Mucosa of stomach (tissue), 1 donor: ENCODE data around the gene IGF2BP1.
"Not testable (repeated sequence)": the region's sequence is repeated elsewhere in the genome, so short reads cannot be mapped to it uniquely, and the experiment has no call there.

Experiments
- H3K27me3 ChIP-seq: one replicate; pipeline ENCODE4 v1.7.0; 2013; ENCODE audit warnings: mild to moderate bottlenecking, low read length; ENCODE audit not compliant: control insufficient read depth, insufficient read depth
- H3K36me3 ChIP-seq: one replicate; pipeline ENCODE4 v1.7.0; 2013; ENCODE audit warnings: low read length; ENCODE audit not compliant: control insufficient read depth, insufficient read depth
- H3K4me1 ChIP-seq: one replicate; pipeline ENCODE4 v1.7.0; 2013; ENCODE audit warnings: mild to moderate bottlenecking, low read length; ENCODE audit not compliant: control insufficient read depth, insufficient read depth
- H3K4me3 ChIP-seq: one replicate; pipeline ENCODE4 v1.7.0; 2013; ENCODE audit warnings: low read length
- H3K9ac ChIP-seq: one replicate; pipeline ENCODE4 v1.7.0; 2013; ENCODE audit warnings: mild to moderate bottlenecking, low read length, moderate library complexity
- H3K9me3 ChIP-seq: one replicate; pipeline ENCODE4 v1.7.0; 2013; ENCODE audit warnings: mild to moderate bottlenecking, low read length, moderate library complexity; ENCODE audit not compliant: control insufficient read depth
- donor health status: Pancreatic carcinoma.

Gene IGF2BP1

GRCh38 chr17:49015924-49016774, 19.0 kb downstream of the IGF2BP1 start:
- H3K4me3 ChIP-seq, result no peak overlapping the region
- H3K27me3 ChIP-seq, result peaks cover 58% of the 10 kb centered on the region
- peaks cover 4% of the 10 kb centered on the region for H3K4me1 ChIP-seq
- no peaks in the 10 kb centered on the region for H3K36me3 ChIP-seq
- no peak overlapping the region for H3K9ac ChIP-seq
- H3K9me3 ChIP-seq, result no peaks in the 10 kb centered on the region

DNA sequence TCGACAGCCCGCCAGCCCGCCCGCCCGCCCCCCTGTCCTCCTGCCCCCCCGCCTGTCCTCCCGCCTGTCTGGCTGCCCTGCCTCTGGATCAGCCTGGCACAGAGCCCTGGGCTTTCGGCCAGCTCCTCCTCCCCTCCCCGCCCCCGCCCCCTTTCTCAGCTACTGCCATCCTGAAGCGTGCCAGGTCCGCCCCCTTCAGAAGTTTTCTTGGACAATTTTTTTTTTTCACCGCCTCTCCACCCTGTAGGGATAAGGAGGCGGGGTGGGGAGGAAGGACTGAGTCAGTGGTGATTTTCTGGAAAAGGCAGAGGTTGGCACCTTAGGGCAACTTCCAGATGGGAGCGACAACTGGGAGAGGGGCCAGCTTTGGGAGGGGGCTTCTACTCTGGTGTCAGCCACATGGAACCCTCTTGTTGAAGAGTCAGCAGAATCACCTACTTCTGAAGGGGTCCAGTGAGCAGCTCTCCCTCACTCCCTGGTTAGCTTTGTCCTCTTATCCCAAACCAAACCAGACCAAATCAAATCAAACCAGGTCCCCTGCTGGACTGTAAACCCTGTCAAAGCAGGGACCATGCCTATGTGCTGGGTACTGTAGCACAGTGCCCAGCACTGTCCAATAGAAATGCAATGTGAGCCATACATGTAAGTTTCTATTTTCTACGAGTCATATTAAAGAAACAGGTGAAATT, 19.7 kb downstream of the IGF2BP1 start:
- Histone ChIP-seq H3K4me3 (no peak overlapping the region), H3K4me1 (peaks cover 4% of the 10 kb centered on the region), H3K9ac (no peak overlapping the region), H3K9me3 (no peaks in the 10 kb centered on the region), H3K36me3 (no peaks in the 10 kb centered on the region), H3K27me3 (peaks cover 50% of the 10 kb centered on the region)

GRCh38 chr17:49018116-49018612, 21.0 kb downstream of the IGF2BP1 start:
- Histone ChIP-seq H3K27me3 (peaks cover 38% of the 10 kb centered on the region), H3K9ac (no peak overlapping the region), H3K9me3 (no peaks in the 10 kb centered on the region), H3K4me1 (peaks cover 4% of the 10 kb centered on the region), H3K4me3 (no peak overlapping the region), H3K36me3 (no peaks in the 10 kb centered on the region)

GRCh38 chr17:49018748-49019147, 21.6 kb downstream of the IGF2BP1 start:
- H3K9ac ChIP-seq, result no peak overlapping the region
- H3K4me1 ChIP-seq, result no peaks in the 10 kb centered on the region
- H3K36me3 ChIP-seq, result no peaks in the 10 kb centered on the region
- H3K9me3 ChIP-seq, result no peaks in the 10 kb centered on the region
- H3K27me3 ChIP-seq, result peaks cover 32% of the 10 kb centered on the region
- H3K4me3 ChIP-seq, result no peak overlapping the region

DNA sequence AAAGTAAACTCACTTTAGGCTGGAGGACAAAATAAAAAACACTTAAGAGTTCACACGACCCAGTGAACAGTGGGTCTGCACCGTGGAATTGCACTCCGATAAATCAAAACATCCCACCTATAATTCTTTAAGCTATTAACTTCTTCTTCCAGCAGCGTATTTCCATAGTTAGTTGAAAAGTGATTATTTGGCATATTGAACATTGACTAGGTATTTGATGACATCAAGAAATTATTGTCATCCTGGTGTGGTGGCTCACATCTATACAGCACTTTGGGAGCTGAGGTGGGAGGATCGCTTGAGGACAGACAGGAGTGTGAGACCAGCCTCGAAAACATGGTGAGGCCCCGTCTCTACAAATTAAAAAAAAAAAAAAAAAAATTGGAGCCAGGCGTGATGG, 23.4 kb downstream of the IGF2BP1 start:
- Histone ChIP-seq H3K9ac (no peak overlapping the region), H3K36me3 (no peaks in the 10 kb centered on the region), H3K9me3 (no peaks in the 10 kb centered on the region), H3K27me3 (peaks cover 22% of the 10 kb centered on the region), H3K4me3 (no peak overlapping the region), H3K4me1 (no peaks in the 10 kb centered on the region)

- no peak overlapping the region for H3K9ac ChIP-seq
- no peaks in the 10 kb centered on the region for H3K9me3 ChIP-seq
- H3K27me3 ChIP-seq, result peaks cover 16% of the 10 kb centered on the region
- H3K4me1 ChIP-seq, result no peaks in the 10 kb centered on the region
- no peak overlapping the region for H3K4me3 ChIP-seq
- no peaks in the 10 kb centered on the region for H3K36me3 ChIP-seq
These were observed 24.0 kb downstream of the IGF2BP1 start for GRCh38 chr17:49021095-49021767.

DNA sequence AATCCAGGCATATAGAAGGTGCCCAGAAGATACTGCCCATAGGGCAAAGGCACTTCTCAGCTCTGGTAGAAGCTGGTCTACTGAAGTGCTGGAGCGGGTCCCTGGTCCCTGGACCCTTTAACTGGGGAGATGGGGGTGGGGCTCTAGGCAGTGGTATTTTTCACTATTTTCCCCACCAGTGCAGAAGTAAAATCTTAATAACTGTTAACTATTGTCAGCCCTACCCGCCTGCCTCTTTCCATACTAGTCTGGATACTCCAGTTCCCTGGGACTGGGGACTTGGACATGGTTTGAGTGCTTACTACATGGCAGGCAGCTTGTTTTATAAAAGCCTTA, 24.6 kb downstream of the IGF2BP1 start:
- Histone ChIP-seq H3K9ac (no peak overlapping the region), H3K4me3 (no peak overlapping the region), H3K9me3 (no peaks in the 10 kb centered on the region), H3K27me3 (peaks cover 14% of the 10 kb centered on the region), H3K36me3 (no peaks in the 10 kb centered on the region), H3K4me1 (no peaks in the 10 kb centered on the region)

DNA sequence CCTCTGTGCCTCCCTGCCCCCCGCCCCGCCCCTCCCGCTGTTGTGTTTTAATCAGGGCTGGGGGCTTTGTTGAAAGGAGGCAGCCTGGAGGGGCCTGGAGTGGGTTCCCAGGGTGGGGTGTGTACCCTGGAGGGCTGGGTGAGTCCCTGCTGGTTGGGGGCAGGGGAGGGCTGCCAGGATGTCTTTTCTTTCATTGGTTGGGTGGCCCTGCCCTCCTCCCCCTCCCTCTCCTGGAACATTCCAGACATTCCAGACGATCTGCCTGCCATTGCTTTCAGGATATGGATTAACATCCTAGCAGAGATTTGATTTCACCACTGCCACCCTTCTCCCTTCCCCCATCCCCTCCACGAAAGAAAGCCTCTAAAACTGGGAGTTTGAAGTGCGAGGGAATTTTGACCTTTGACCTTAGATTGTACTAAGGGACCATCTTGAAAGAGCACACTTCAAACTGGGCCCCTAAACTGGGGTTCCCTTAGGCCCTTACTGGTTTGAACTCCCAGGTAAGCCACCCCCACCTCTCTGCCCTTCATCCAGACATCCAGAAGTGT, 25.3 kb downstream of the IGF2BP1 start:
- peaks cover 20% of the 10 kb centered on the region for H3K27me3 ChIP-seq
- H3K9me3 ChIP-seq, result no peaks in the 10 kb centered on the region
- no peak overlapping the region for H3K9ac ChIP-seq
- H3K4me1 ChIP-seq, result no peaks in the 10 kb centered on the region
- no peak overlapping the region for H3K4me3 ChIP-seq
- H3K36me3 ChIP-seq, result no peaks in the 10 kb centered on the region

- no peak overlapping the region for H3K4me3 ChIP-seq
- H3K4me1 ChIP-seq, result no peaks in the 10 kb centered on the region
- no peaks in the 10 kb centered on the region for H3K9me3 ChIP-seq
- no peaks in the 10 kb centered on the region for H3K36me3 ChIP-seq
- peaks cover 15% of the 10 kb centered on the region for H3K27me3 ChIP-seq
- no peak overlapping the region for H3K9ac ChIP-seq
These were observed 27.3 kb downstream of the IGF2BP1 start for GRCh38 chr17:49024523-49024922.

DNA sequence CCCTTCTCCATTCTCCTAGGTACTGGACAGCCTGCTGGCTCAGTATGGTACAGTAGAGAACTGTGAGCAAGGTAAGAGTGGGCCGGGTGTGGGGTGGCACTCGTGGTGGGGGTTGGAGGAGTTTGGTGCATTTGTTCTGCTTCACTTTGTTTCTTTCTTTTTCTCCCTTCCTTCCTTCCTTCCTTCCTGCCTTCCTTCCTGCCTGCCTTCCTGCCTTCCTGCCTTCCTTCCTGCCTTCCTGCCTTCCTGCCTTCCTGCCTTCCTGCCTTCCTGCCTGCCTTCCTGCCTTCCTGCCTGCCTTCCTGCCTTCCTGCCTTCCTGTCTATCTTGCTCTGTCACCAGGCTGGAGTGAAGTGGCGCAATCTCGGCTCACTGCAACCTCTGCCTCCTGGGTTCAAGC, 29.3 kb downstream of the IGF2BP1 start:
- not testable (repeated sequence) for H3K9me3 ChIP-seq, H3K36me3 ChIP-seq, H3K4me1 ChIP-seq, H3K4me3 ChIP-seq, H3K9ac ChIP-seq
- H3K27me3 ChIP-seq, result peaks cover 18% of the 10 kb centered on the region

GRCh38 chr17:49028271-49028670, 31.1 kb downstream of the IGF2BP1 start:
- Histone ChIP-seq H3K27me3 (peaks cover 18% of the 10 kb centered on the region), H3K9ac (no peak overlapping the region), H3K4me1 (no peaks in the 10 kb centered on the region), H3K4me3 (no peak overlapping the region), H3K9me3 (no peaks in the 10 kb centered on the region), H3K36me3 (no peaks in the 10 kb centered on the region)

DNA sequence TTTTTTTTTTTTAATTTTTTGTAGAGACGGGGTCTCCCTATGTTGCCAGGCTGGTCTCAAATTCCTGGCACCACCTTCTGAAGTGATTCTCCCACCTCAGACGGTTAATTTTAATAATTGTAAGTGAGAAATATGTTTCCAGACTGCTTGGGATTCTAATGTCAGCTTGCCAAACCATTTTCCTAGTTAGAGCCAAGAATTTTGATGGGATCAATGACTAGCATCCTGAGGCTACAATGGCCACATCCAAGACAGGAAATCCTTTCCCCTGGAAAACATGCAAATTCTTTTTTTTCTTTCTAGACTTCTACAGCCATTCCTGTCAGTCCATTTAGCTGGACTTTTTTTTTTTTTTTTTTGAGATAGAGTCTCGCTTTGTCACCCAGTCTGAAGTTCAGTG, 32.6 kb downstream of the IGF2BP1 start:
- Histone ChIP-seq H3K4me1 (no peaks in the 10 kb centered on the region), H3K9ac (no peak overlapping the region), H3K27me3 (peaks cover 18% of the 10 kb centered on the region), H3K4me3 (no peak overlapping the region), H3K36me3 (no peaks in the 10 kb centered on the region), H3K9me3 (no peaks in the 10 kb centered on the region)
